KMS-11 (cell line): ENCODE data around the gene IFT74.

Experiments
- H2AFZ ChIP-seq: fragments of 200-600 bp; sonication (generic); 2 replicates; pipeline ENCODE4 v1.6.1; 2016; ENCODE audit warnings: antibody characterized with exemption, mixed run types, low read depth
- H3K27ac ChIP-seq: fragments of 200-600 bp; sonication (generic); 2 replicates; pipeline ENCODE4 v1.6.1; 2016; ENCODE audit warnings: mild to moderate bottlenecking, mixed run types
- H3K27me3 ChIP-seq: fragments of 200-600 bp; sonication (generic); 2 replicates; pipeline ENCODE4 v1.6.1; 2017; ENCODE audit warnings: mild to moderate bottlenecking, low read depth, mixed run types, moderate library complexity; ENCODE audit not compliant: insufficient read depth
- H3K36me3 ChIP-seq: fragments of 200-600 bp; sonication (generic); 2 replicates; pipeline ENCODE4 v1.6.1; 2017; ENCODE audit warnings: mild to moderate bottlenecking, mixed run types; ENCODE audit not compliant: insufficient read depth
- H3K4me1 ChIP-seq: fragments of 200-600 bp; sonication (generic); 2 replicates; pipeline ENCODE4 v1.6.1; 2016; ENCODE audit warnings: mild to moderate bottlenecking, low read depth, mixed run types; ENCODE audit not compliant: poor library complexity, severe bottlenecking
- H3K4me2 ChIP-seq: fragments of 200-600 bp; sonication (generic); 2 replicates; pipeline ENCODE4 v1.7.0; 2016; ENCODE audit warnings: mild to moderate bottlenecking, mixed run types
- H3K4me3 ChIP-seq: fragments of 200-600 bp; sonication (generic); IDR thresholded peaks from 2 replicates; pipeline ENCODE4 v1.6.1; 2017; ENCODE audit warnings: low read depth, low read length, mixed read lengths; ENCODE audit not compliant: insufficient read depth
- H3K79me2 ChIP-seq: fragments of 200-600 bp; sonication (generic); 2 replicates; pipeline ENCODE4 v1.6.1; 2016; ENCODE audit warnings: low read depth, mixed run types; ENCODE audit not compliant: insufficient read depth
- H3K9ac ChIP-seq: fragments of 200-600 bp; sonication (generic); 2 replicates; pipeline ENCODE4 v1.6.1; 2016; ENCODE audit warnings: mild to moderate bottlenecking, mixed run types
- H4K20me1 ChIP-seq: fragments of 200-600 bp; sonication (generic); 2 replicates; pipeline ENCODE4 v1.6.1; 2016; ENCODE audit warnings: mild to moderate bottlenecking, mixed run types; ENCODE audit not compliant: insufficient read depth
- TF ChIP-seq, protein P1 (sequence below): fragments of 200-600 bp; sonication (generic); conservative IDR thresholded peaks from 2 replicates; pipeline ENCODE4 v1.6.1; 2017; ENCODE audit warnings: low read depth, mild to moderate bottlenecking, antibody characterized with exemption, low read length, moderate library complexity, mixed read lengths

Gene IFT74

DNA sequence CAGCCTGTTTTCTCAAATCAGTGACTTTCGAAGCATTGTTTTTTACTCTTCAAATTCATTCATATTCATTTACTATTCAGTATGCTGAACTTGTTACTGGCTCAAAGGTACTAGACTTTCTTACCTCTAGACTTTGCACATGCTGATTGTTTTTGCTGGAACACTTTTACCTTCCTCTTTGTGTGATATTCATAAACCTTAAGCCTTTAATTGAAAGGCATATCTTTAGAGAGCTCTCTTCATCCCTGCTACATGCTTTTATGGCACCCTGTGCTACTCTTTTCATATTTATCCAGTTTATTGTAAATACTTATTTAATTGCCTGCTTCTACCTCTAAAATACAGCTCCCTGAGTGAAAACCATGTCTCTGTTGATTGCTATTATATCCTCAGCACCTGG is 97.9 kb downstream of the IFT74 start:
- no peaks in the 10 kb centered on the region for H3K27me3 ChIP-seq
- no peaks in the 10 kb centered on the region for H3K4me1 ChIP-seq
- TF ChIP-seq, protein P1, sequence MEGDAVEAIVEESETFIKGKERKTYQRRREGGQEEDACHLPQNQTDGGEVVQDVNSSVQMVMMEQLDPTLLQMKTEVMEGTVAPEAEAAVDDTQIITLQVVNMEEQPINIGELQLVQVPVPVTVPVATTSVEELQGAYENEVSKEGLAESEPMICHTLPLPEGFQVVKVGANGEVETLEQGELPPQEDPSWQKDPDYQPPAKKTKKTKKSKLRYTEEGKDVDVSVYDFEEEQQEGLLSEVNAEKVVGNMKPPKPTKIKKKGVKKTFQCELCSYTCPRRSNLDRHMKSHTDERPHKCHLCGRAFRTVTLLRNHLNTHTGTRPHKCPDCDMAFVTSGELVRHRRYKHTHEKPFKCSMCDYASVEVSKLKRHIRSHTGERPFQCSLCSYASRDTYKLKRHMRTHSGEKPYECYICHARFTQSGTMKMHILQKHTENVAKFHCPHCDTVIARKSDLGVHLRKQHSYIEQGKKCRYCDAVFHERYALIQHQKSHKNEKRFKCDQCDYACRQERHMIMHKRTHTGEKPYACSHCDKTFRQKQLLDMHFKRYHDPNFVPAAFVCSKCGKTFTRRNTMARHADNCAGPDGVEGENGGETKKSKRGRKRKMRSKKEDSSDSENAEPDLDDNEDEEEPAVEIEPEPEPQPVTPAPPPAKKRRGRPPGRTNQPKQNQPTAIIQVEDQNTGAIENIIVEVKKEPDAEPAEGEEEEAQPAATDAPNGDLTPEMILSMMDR = no peak
- H3K9ac ChIP-seq = no peak overlapping the region
- no peak overlapping the region for H3K4me3 ChIP-seq
- H4K20me1 ChIP-seq = no peaks in the 10 kb centered on the region
- H3K36me3 ChIP-seq = no peaks in the 10 kb centered on the region
- no peak overlapping the region for H3K4me2 ChIP-seq
- no peak overlapping the region for H3K27ac ChIP-seq
- H3K79me2 ChIP-seq = no peaks in the 10 kb centered on the region
- no peak overlapping the region for H2AFZ ChIP-seq

GRCh38 chr9:27054841-27055240 is 98.6 kb downstream of the IFT74 start:
- no peaks in the 10 kb centered on the region for H3K4me1 ChIP-seq
- no peak overlapping the region for H3K9ac ChIP-seq
- H3K27me3 ChIP-seq = no peaks in the 10 kb centered on the region
- H4K20me1 ChIP-seq = no peaks in the 10 kb centered on the region
- no peaks in the 10 kb centered on the region for H3K79me2 ChIP-seq
- H2AFZ ChIP-seq = no peak overlapping the region
- TF ChIP-seq, protein P1 = no peak
- no peak overlapping the region for H3K4me2 ChIP-seq
- no peaks in the 10 kb centered on the region for H3K36me3 ChIP-seq
- H3K4me3 ChIP-seq = no peak overlapping the region
- H3K27ac ChIP-seq = no peak overlapping the region

- no peak overlapping the region for H3K4me2 ChIP-seq
- no peaks in the 10 kb centered on the region for H3K27me3 ChIP-seq
- TF ChIP-seq, protein P1 = no peak
- H3K4me3 ChIP-seq = no peak overlapping the region
- no peaks in the 10 kb centered on the region for H4K20me1 ChIP-seq
- no peaks in the 10 kb centered on the region for H3K79me2 ChIP-seq
- H3K36me3 ChIP-seq = no peaks in the 10 kb centered on the region
- H2AFZ ChIP-seq = no peak overlapping the region
- H3K4me1 ChIP-seq = no peaks in the 10 kb centered on the region
- H3K27ac ChIP-seq = no peak overlapping the region
- H3K9ac ChIP-seq = no peak overlapping the region
These were observed 103.2 kb downstream of the IFT74 start for GRCh38 chr9:27059412-27059811.

DNA sequence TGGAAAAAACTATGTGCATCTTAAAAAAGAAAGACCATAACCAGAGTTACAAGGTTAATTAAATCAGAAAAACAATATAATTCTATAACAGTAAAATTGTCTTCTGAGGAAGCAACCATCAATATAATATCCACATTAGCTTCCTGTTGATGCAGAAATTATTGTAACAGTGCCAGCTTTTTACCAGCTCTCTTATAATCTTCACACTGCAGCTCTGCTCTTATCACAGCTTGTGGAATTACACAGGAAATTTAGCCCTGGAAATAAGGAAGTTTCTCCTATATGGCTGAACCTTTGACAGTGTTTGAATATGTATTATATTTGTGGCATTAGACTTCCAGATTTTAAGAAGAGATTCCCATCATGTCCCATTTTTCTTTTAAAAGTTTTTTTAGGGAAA is 103.7 kb downstream of the IFT74 start:
- Histone ChIP-seq H3K9ac (no peak overlapping the region), H3K36me3 (no peaks in the 10 kb centered on the region), H3K4me3 (no peak overlapping the region), H4K20me1 (no peaks in the 10 kb centered on the region), H3K27ac (no peak overlapping the region), H3K27me3 (no peaks in the 10 kb centered on the region), H2AFZ (no peak overlapping the region), H3K4me2 (no peak overlapping the region), H3K79me2 (no peaks in the 10 kb centered on the region), H3K4me1 (no peaks in the 10 kb centered on the region)
- TF ChIP-seq, protein P1 = no peak
